ENCODE data around the gene PEX6.

PEX6 gene

GRCh38 chr6:42993445-42993844, 14.5 kb upstream of the PEX6 start:
- no peak for DNase-seq

- DNase-seq = no peak
Measured at GRCh38 chr6:42989923-42990322, 10.9 kb upstream of the PEX6 start.

GRCh38 chr6:42988486-42989020, 9.6 kb upstream of the PEX6 start:
- DNase-seq = no peak

- DNase-seq = no peak
Measured at GRCh38 chr6:42987533-42988451, 8.8 kb upstream of the PEX6 start.

GRCh38 chr6:42984924-42985475, 6.0 kb upstream of the PEX6 start:
- no peak for DNase-seq

- peak; percentile 98 to 99 for DNase-seq
Measured at GRCh38 chr6:42984001-42984923, 5.3 kb upstream of the PEX6 start, which contains the start of gene PPP2R5D. Gene PPP2R5D, plus strand, starts transcription at chr6:42984570. Its CDS starts 108 bp downstream, at chr6:42984678.

- no peak for DNase-seq
Measured at GRCh38 chr6:42981836-42982235, 2.9 kb upstream of the PEX6 start.

- no peak for DNase-seq
Measured at GRCh38 chr6:42979523-42980177, 669 bp upstream of the PEX6 start.

- DNase-seq = no peak
Measured at GRCh38 chr6:42978487-42978838, 518 bp downstream of the PEX6 start.

- no peak for DNase-seq
Measured at GRCh38 chr6:42974919-42975505, 4.0 kb downstream of the PEX6 start.

- DNase-seq = no peak
Measured at GRCh38 chr6:42973926-42974325, 5.1 kb downstream of the PEX6 start.

GRCh38 chr6:42971746-42972327, 7.1 kb downstream of the PEX6 start:
- no peak for DNase-seq

GRCh38 chr6:42970871-42971612, 7.9 kb downstream of the PEX6 start:
- DNase-seq = no peak

- no peak for DNase-seq
Measured at GRCh38 chr6:42969934-42970333, 9.0 kb downstream of the PEX6 start.

GRCh38 chr6:42969431-42969830, 9.6 kb downstream of the PEX6 start:
- no peak for DNase-seq

GRCh38 chr6:42968783-42969182, 10.2 kb downstream of the PEX6 start:
- DNase-seq = no peak

- no peak for DNase-seq
Measured at GRCh38 chr6:42968126-42968701, 10.8 kb downstream of the PEX6 start.

- DNase-seq = no peak
Measured at GRCh38 chr6:42967228-42967627, 11.8 kb downstream of the PEX6 start.

- DNase-seq = no peak
Measured at GRCh38 chr6:42966571-42966970, 12.4 kb downstream of the PEX6 start.

GRCh38 chr6:42963855-42964605, 15.0 kb downstream of the PEX6 start:
- peak; percentile 20 to 44 for DNase-seq
